Mesenchymal stem cell (in vitro differentiated cells and primary cell): ENCODE results near the gene TEAD1.

ENCODE experiments used
- DNase-seq: peaks from one replicate; pipeline ENCODE4 v3.0.0-alpha.2; 2013
- H2AFZ ChIP-seq: one replicate; pipeline ENCODE4 v1.6.1; 2013; ENCODE audit warnings: low read depth, mild to moderate bottlenecking, control low read depth, inconsistent platforms, low read length, moderate library complexity
- H2AK5ac ChIP-seq: 2 replicates; pipeline ENCODE4 v1.6.1; 2013; ENCODE audit warnings: low read length, moderate library complexity, mild to moderate bottlenecking, inconsistent platforms; ENCODE audit not compliant: severe bottlenecking
- H2BK120ac ChIP-seq: one replicate; pipeline ENCODE4 v1.6.1; 2013; ENCODE audit warnings: low read depth, mild to moderate bottlenecking, inconsistent platforms, low read length, moderate library complexity
- H2BK12ac ChIP-seq, 2 experiments: one replicate each; pipeline ENCODE4 v1.6.1; 2013; ENCODE audit warnings: inconsistent platforms in 2 of 2, low read length in 2 of 2, mild to moderate bottlenecking in 2 of 2, moderate library complexity in 2 of 2, control low read depth in 1 of 2
- H2BK15ac ChIP-seq: one replicate; pipeline ENCODE4 v1.6.1; 2013; ENCODE audit warnings: mild to moderate bottlenecking, low read depth, inconsistent platforms; ENCODE audit not compliant: poor library complexity, severe bottlenecking
- H2BK5ac ChIP-seq: 2 replicates; pipeline ENCODE4 v1.6.1; 2013; ENCODE audit warnings: low read depth, mild to moderate bottlenecking, low read length, control low read depth, inconsistent platforms; ENCODE audit not compliant: poor library complexity, severe bottlenecking
- H3K14ac ChIP-seq, 2 experiments: one replicate each; pipeline ENCODE4 v1.6.1; 2013; ENCODE audit warnings: inconsistent platforms in 2 of 2, low read length in 2 of 2, control low read depth in 1 of 2, mild to moderate bottlenecking in 1 of 2, moderate library complexity in 1 of 2
- H3K18ac ChIP-seq, 2 experiments: one replicate each; pipeline ENCODE4 v1.6.1; 2013; ENCODE audit warnings: inconsistent platforms in 2 of 2, low read length in 2 of 2, control low read depth in 1 of 2, low read depth in 1 of 2, mild to moderate bottlenecking in 1 of 2
- H3K23ac ChIP-seq, 2 experiments: one replicate each; pipeline ENCODE4 v1.6.1; 2013; ENCODE audit warnings: inconsistent platforms in 2 of 2, low read length in 2 of 2, mild to moderate bottlenecking in 2 of 2, moderate library complexity in 2 of 2, control low read depth in 1 of 2
- H3K27ac ChIP-seq: 2 replicates; pipeline ENCODE4 v1.5.1; 2013; ENCODE audit warnings: mild to moderate bottlenecking, moderate library complexity, low read length, control low read depth, inconsistent platforms; ENCODE audit not compliant: poor library complexity, severe bottlenecking
- H3K27me3 ChIP-seq, 2 experiments: 2 replicates each; pipeline versions ENCODE4 v1.6.1 to v1.7.0; 2013; ENCODE audit warnings: low read length in 2 of 2, mild to moderate bottlenecking in 2 of 2, moderate library complexity in 2 of 2, control low read depth in 1 of 2, inconsistent platforms in 1 of 2; ENCODE audit not compliant: control insufficient read depth in 1 of 2, insufficient read depth in 1 of 2
- H3K36me3 ChIP-seq, 2 experiments: 2 replicates each; pipeline versions ENCODE4 v1.6.1 to v1.7.0; 2013; ENCODE audit warnings: low read length in 2 of 2, control low read depth in 1 of 2, inconsistent platforms in 1 of 2, low read depth in 1 of 2, mild to moderate bottlenecking in 1 of 2; ENCODE audit not compliant: insufficient read depth in 2 of 2, control insufficient read depth in 1 of 2
- H3K4ac ChIP-seq, 2 experiments: one replicate each; pipeline ENCODE4 v1.6.1; 2013; ENCODE audit warnings: inconsistent platforms in 2 of 2, low read length in 2 of 2, mild to moderate bottlenecking in 2 of 2, moderate library complexity in 2 of 2, control low read depth in 1 of 2, low read depth in 1 of 2
- H3K4me1 ChIP-seq: 2 replicates; pipeline ENCODE4 v1.6.1; 2013; ENCODE audit warnings: low read depth, low read length, control low read depth; ENCODE audit not compliant: control insufficient read depth, insufficient read depth
- H3K4me2 ChIP-seq: 2 replicates; pipeline ENCODE4 v1.6.1; 2013; ENCODE audit warnings: low read length, mild to moderate bottlenecking, inconsistent platforms; ENCODE audit not compliant: poor library complexity, severe bottlenecking
- H3K4me3 ChIP-seq, 2 experiments: 2 replicates each; pipeline versions ENCODE4 v1.5.1 to v1.7.0; 2013; ENCODE audit warnings: low read length in 2 of 2, mild to moderate bottlenecking in 2 of 2, control low read depth in 1 of 2, low read depth in 1 of 2; ENCODE audit not compliant: insufficient read depth in 1 of 2
- H3K79me1 ChIP-seq: replicated peaks from 2 replicates; pipeline ENCODE4 v1.6.1; 2013; ENCODE audit warnings: mild to moderate bottlenecking, control low read depth, low read length, inconsistent platforms; ENCODE audit not compliant: poor library complexity, severe bottlenecking
- H3K9ac ChIP-seq: 2 replicates; pipeline ENCODE4 v1.7.0; 2013; ENCODE audit warnings: mild to moderate bottlenecking, low read length, moderate library complexity
- H3K9me3 ChIP-seq: 2 replicates; pipeline ENCODE4 v1.7.0; 2013; ENCODE audit warnings: mild to moderate bottlenecking, low read length; ENCODE audit not compliant: control insufficient read depth
- H4K8ac ChIP-seq: one replicate; pipeline ENCODE4 v1.6.1; 2013; ENCODE audit warnings: inconsistent platforms, mild to moderate bottlenecking, low read length, moderate library complexity
- H4K91ac ChIP-seq: one replicate; pipeline ENCODE4 v1.6.1; 2013; ENCODE audit warnings: mild to moderate bottlenecking, low read length, inconsistent platforms
- WGBS: methylation state at CpG from one replicate; pipeline ENCODE4 v1.1.7; 2013; ENCODE audit warnings: mixed read lengths; 5-methylcytosine and 5-hydroxymethylcytosine counted together

The TEAD1 gene

GRCh38 chr11:12906501-12906900 is 232.3 kb downstream of the TEAD1 start:
- Histone ChIP-seq H3K79me1 (peaks cover 21% of the 10 kb centered on the region), H3K4me2 (no peak overlapping the region), H3K4me3 (no peak overlapping the region), H4K8ac (no peak overlapping the region), H2AFZ (no peak overlapping the region), H3K18ac (no peak overlapping the region), H2BK15ac (no peak overlapping the region), H4K91ac (no peak overlapping the region), H2BK12ac (no peak overlapping the region), H2AK5ac (no peak overlapping the region), H3K36me3 (peaks cover 16 to 74% of the 10 kb centered on the region in 2 experiments), H2BK120ac (no peak overlapping the region), H3K14ac (no peak overlapping the region), H2BK5ac (no peak overlapping the region), H3K9ac (no peak overlapping the region), H3K27ac (no peak overlapping the region), H3K4ac (no peak overlapping the region), H3K27me3 (no peaks in the 10 kb centered on the region), H3K23ac (no peak overlapping the region), H3K9me3 (no peaks in the 10 kb centered on the region), H3K4me1 (no peaks in the 10 kb centered on the region)
- WGBS = 100% methylated on average over 3 of the region's 4 CpGs
- no peak for DNase-seq

GRCh38 chr11:12909879-12910278 is 235.7 kb downstream of the TEAD1 start:
- H3K9me3 ChIP-seq = no peaks in the 10 kb centered on the region
- WGBS = 75% methylated on average over 2 of the region's 2 CpGs
- no peak overlapping the region for H4K8ac ChIP-seq
- DNase-seq = no peak
- H2BK5ac ChIP-seq = no peak overlapping the region
- no peak overlapping the region for H4K91ac ChIP-seq
- no peak overlapping the region for H3K4me3 ChIP-seq
- no peak overlapping the region for H3K14ac ChIP-seq
- peaks cover 17% of the 10 kb centered on the region for H3K79me1 ChIP-seq
- no peak overlapping the region for H3K23ac ChIP-seq
- no peak overlapping the region for H2BK120ac ChIP-seq
- peaks cover 2% of the 10 kb centered on the region for H3K4me1 ChIP-seq
- H3K27me3 ChIP-seq = no peaks in the 10 kb centered on the region
- H3K18ac ChIP-seq = no peak overlapping the region
- no peak overlapping the region for H3K9ac ChIP-seq
- H3K36me3 ChIP-seq = peaks cover 12 to 60% of the 10 kb centered on the region in 2 experiments
- no peak overlapping the region for H2BK12ac ChIP-seq
- no peak overlapping the region for H2AFZ ChIP-seq
- H2BK15ac ChIP-seq = no peak overlapping the region
- no peak overlapping the region for H2AK5ac ChIP-seq
- H3K27ac ChIP-seq = no peak overlapping the region
- no peak overlapping the region for H3K4ac ChIP-seq
- H3K4me2 ChIP-seq = no peak overlapping the region

- Histone ChIP-seq H3K4me1 (peaks cover 2% of the 10 kb centered on the region), H3K36me3 (peaks cover 16 to 56% of the 10 kb centered on the region in 2 experiments)
These were observed 240.2 kb downstream of the TEAD1 start for GRCh38 chr11:12914400-12914912.

GRCh38 chr11:12915093-12915492 is 240.9 kb downstream of the TEAD1 start:
- Histone ChIP-seq H2BK15ac (no peak overlapping the region), H3K4me2 (no peak overlapping the region), H3K79me1 (peaks cover 33% of the 10 kb centered on the region), H2BK120ac (no peak overlapping the region), H3K4me1 (peaks cover 2% of the 10 kb centered on the region), H4K91ac (no peak overlapping the region), H3K4ac (no peak overlapping the region), H3K27me3 (no peaks in the 10 kb centered on the region), H2AK5ac (no peak overlapping the region), H3K23ac (no peak overlapping the region), H3K14ac (no peak overlapping the region), H2BK5ac (no peak overlapping the region), H2BK12ac (no peak overlapping the region), H3K9me3 (no peaks in the 10 kb centered on the region), H3K4me3 (no peak overlapping the region), H3K9ac (no peak overlapping the region), H3K18ac (no peak overlapping the region), H4K8ac (no peak overlapping the region), H2AFZ (no peak overlapping the region), H3K27ac (no peak overlapping the region), H3K36me3 (peaks cover 16 to 49% of the 10 kb centered on the region in 2 experiments)
- no peak for DNase-seq
- 92% methylated on average over 7 of the region's 7 CpGs for WGBS

More at GRCh38 chr11:12914400-12914912, 240.2 kb downstream of the TEAD1 start:
- peaks cover 33% of the 10 kb centered on the region for H3K79me1 ChIP-seq
- H2BK5ac ChIP-seq = no peak overlapping the region
- no peak overlapping the region for H3K27ac ChIP-seq
- peak overlapping the region; percentile 70 for H4K8ac ChIP-seq
- DNase-seq = peak; percentile 29
- no peaks in the 10 kb centered on the region for H3K9me3 ChIP-seq
- no peak overlapping the region for H2BK12ac ChIP-seq
- H3K4ac ChIP-seq = no peak overlapping the region
- H2BK15ac ChIP-seq = no peak overlapping the region
- 63% methylated on average over 11 of the region's 11 CpGs for WGBS
- no peak overlapping the region for H3K4me3 ChIP-seq
- no peak overlapping the region for H3K18ac ChIP-seq
- H3K23ac ChIP-seq = no peak overlapping the region
- no peak overlapping the region for H3K14ac ChIP-seq
- no peak overlapping the region for H2AFZ ChIP-seq
- H2AK5ac ChIP-seq = no peak overlapping the region
- H4K91ac ChIP-seq = no peak overlapping the region
- no peak overlapping the region for H2BK120ac ChIP-seq
- H3K27me3 ChIP-seq = no peaks in the 10 kb centered on the region
- no peak overlapping the region for H3K4me2 ChIP-seq
- no peak overlapping the region for H3K9ac ChIP-seq
